Activated T-cell treated with anti-CD3 and anti-CD28 coated beads for 24 hours (primary cell): Measurements from ENCODE around the gene AP3B2.

Experiments used
- DNase-seq: peaks from one replicate; pipeline ENCODE4 v3.0.0-alpha.2; 2020; ENCODE audit warnings: low read depth

The AP3B2 gene

DNA sequence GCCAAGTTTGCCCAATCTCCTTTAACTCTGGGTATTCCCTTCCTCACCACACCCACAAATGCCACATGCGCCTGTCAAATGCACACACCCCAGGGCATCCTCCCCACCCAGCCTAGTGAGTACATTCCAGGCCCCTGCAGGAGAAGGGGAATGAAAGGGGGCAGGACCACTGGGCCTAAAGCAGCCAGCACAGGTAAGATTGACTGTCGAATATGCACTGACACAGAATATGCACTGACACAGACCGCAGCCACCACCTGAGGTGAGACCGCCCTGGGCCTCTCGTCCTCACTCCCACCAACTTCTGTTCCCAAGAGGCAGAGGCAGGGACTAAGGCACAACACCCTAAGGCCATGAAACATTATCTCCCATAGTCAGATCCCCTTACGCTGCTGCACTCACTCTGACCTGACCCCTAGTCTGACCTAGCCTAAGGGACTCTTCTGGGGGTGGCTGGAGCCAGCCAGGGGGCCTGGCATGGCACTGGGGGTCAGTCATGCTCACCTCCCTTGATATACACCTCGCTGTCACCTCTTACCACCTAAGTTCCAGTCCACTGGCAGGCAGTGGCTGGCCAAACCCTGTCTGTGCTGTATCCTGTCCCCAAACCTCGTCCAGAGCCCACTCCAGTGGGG is 10.8 kb downstream of the AP3B2 start:
- no peak for DNase-seq

- DNase-seq = no peak
Observed at GRCh38 chr15:82697735-82698407, 11.8 kb downstream of the AP3B2 start.

DNA sequence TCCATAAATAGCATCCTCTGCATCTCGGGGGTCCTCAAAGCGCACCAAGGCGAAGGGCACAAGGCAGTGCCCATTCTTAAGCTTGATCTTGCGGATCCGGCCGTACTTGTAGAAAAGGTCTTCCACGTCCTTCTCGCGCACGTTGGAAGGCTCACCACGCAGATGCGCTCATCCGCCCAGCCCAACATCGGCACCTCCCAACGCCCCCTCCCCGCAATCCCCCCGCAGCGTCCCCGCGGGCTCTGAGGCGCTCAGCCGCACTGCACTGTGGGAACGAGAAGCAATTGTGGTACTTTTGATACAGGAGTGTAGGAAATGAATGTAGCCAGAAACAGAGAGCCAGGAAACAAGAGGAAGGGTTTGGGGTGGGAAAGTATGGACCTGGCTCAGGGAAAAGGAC is 17.5 kb downstream of the AP3B2 start:
- DNase-seq = no peak

DNA sequence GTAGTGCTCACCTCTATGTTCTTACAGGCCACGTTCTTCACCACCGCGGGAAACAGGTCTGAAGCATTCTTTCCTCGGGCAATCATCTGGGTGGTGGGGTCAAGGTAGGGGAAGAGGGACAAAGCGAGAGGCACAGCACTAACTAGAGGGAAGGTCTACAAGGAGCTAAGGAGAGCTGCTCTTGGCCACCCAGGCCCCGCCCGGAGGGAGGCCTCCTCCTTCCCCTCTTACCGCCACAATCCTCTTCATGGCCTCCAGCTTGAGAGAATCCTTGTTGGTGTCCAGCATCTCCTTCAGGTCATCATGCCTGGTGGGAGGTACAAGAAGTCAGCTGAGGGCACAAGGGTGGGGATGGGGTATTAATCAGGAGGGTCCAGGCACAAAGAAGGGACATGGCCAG is 20.5 kb downstream of the AP3B2 start:
- DNase-seq = no peak

GRCh38 chr15:82688691-82689090 is 21.0 kb downstream of the AP3B2 start:
- DNase-seq = no peak

DNA sequence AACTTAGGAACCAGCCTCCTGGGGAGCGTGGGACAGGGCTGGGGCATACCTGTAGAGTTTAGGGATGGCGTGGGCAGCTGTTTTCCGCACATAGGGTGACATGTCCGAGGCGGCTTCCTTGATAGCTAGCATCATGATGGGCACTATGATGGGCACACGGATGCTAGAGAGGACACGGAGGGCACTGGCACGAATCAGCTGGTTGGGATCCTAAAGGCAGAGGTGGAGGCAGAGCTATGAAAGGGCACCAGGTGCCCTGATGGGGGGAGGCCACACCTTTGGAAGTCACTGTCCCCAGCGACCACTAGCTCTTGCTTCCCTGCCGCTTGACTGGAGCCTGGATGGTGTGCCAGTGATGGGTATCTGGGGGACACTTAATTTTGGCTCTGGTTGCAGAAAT is 28.3 kb downstream of the AP3B2 start:
- no peak for DNase-seq

DNA sequence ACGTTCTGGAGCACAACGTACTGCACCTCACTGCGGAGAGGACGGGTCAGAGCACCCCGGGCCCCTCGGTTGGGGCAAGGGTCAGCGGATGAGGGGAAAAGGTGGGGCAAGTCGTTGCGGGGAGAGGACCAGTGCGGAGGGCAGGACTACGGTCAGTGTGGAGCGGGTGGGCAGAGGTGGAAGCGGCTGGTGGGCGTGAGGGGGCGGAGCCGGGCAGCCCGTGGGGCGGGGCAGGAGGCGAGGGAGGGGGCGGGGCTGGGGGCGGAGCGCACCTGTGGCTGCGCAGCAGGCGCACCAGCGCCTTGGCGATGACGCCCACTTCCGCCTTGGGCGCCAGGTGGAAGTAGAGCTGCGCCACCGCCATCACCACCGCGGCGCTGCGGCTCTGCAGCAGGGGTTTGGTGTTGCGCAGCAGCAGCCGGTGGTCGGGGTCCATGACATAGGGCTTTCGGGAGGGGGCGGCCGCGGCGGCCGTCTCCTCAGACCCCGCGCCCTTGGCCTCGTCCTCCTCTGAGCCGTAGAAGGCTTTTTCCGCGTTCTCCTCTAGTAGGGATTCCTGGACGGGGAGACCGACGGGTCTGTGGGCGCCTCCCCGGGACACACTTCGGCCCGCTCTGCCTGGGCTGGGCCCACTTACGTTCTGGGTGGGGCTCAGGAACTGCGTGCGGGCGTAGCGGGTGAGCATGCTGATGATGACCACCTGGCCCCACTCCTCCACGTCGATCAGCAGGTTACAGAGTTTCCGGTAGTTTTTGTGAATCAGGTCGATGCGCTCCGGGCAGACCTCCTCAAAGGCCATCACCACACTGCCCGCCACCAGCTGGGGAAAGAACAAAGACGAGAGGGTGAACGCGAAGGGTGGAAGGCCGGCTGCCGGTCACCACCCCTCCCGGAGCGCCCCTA is 29.2 kb downstream of the AP3B2 start:
- peak; percentile 64 for DNase-seq

DNA sequence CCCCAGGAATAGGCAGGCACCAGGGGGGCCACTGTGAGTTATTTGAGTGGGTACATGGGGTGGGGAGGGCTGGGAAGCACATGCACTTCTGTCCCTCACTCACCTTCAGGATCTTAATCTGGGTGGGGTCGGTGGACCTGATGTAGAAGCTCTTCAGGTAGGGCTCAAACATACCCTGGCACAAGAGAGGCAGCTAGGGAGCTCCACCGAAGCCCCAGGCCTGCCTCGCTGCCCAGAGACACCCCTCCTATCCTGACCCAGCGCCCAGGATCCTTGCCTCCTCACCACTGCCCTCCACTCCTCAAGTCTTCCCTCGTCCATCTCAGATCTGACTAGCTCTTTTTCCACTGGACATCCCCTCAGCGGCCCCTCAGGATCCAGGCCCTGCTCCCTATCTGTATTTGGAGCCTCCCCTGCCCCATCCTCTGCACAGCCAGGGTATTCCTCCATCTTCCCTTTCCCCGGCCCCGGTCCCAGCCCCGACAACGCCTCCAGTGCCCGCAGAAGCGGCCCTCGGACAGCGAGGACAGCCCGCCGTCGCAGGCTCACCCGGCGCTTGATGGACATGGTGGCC is 30.0 kb downstream of the AP3B2 start:
- no peak for DNase-seq

GRCh38 chr15:82677720-82678323 is 31.9 kb downstream of the AP3B2 start:
- DNase-seq = no peak

DNA sequence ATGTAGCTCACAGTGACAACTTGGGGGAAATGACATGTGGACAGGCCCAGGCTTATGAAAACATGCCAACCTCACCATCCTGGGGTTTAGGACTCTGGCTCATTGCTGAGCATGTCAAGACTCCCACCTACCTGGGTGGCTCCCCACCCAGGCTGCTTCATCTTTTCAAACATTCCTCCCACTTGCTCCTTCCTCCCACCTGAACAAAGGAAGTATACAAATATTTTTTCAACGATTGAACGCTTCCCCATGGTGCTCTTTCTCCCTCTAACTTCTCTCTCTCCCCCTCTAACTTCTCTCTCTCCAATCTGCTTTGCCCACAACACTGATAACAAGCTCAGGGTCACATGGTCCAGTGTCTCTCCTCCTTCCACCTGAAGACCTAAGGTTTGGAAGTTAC is 34.8 kb downstream of the AP3B2 start:
- DNase-seq = no peak

GRCh38 chr15:82670699-82671098 is 39.0 kb downstream of the AP3B2 start:
- DNase-seq = no peak

DNA sequence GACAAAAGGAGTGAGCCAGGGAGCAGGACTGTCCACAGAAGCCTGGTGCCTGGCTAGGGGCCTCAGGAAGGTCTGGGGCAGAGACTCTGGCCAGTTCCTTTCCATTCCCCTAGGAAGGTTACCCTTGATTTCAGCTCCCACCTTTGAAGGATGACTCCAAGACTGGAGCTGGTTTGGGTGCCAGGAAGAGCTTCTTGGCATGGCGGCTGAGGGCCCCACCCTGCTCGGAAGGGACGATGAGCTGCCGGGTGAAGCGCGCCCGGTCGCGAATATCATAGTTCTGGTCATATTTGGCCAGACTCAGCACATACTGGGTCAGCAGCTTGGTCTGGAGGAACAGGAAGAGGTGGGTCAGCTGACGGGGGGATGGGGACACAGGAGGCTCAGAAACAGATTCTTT is 43.1 kb downstream of the AP3B2 start:
- no peak for DNase-seq

DNA sequence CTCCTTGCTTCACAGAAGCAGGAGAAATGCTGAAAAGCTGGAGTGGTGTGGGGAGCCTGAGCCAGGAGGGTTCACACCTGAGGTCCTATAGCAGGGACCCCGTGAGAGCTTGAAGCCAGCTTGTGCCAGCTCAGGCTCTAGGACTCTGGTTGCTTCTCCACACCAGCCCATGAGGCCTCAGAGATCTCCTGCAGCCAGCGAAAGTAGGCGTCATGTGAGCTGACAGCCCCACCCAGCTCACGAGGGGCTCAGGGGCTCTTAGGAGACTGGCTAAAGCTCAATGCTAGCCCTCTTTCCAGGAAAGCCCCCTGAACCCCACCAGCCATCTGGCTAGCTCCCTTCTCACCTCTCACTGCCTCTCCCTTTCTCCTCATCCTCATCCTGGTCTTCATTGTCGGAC is 45.7 kb downstream of the AP3B2 start:
- no peak for DNase-seq

- peak; percentile 11 for DNase-seq
Observed at GRCh38 chr15:82663186-82663600, 46.5 kb downstream of the AP3B2 start.

DNA sequence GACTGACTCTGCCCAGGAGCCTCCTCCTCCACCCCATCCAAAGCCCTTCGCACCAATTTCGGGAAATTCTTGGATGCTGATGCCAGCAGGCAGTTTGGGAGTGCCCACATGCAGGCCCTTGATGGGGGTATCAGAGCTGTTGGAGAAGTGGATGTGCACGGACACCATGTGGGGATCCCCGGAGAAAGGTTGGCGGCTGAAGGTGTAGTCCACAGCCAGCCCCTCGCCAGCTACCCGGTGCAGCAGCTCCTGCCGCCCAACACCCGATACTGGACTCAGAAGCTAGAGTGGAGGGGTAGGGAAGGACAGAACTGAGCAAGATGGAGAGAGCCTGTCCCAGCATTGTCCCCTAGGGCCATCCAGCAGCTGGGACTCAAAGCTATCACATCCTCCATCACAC is 47.0 kb downstream of the AP3B2 start:
- DNase-seq = no peak

GRCh38 chr15:82660378-82660777 is 49.3 kb downstream of the AP3B2 start:
- DNase-seq = no peak

DNA sequence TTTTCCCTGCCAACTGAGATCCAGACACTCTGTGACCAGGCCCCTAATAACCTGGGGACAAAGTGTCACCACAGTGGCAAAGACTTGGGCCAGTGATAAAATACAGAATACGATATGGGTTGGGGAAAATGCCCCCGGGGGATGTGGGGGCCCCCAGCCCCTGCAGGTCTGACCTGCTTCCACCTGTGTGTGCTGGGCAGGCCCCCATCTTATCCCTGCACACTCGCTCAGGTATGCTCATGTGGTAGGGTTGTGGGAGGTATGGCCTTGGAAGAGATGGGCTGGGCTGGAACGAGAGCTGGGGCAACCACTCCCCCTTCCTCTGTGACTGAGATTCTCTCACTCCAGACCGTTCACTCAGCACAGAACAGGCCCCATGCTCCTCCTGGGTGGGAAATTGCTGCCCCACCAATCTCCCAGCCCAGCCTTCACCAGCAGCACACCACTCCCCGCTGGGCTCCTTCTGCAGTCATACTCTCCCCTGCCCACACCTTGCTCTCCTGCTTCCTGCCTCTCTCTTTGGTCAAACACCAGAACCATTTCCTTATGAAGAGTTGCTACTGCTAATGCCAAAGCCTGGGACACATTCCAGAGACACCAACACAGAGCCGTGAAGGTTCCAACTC is 52.9 kb downstream of the AP3B2 start:
- no peak for DNase-seq

DNA sequence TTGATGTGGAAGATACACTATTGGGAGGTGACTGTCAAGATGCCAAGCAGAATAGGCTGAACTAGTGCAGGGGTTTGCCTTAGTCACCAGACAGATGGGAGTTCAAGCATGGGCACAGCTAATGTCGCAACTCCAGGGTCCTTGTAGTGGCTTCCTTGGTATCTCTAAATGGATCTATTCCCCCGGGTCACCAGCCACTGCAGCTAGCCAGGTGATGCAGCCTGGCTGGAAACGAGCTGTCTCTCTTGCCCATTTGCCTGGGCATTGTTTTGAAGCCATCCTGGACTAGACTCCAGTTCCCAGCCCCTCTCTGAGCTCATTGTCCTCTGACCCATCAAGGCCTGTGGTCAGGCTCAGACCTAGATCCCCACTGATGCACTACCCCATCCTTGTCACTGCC is 54.1 kb downstream of the AP3B2 start:
- DNase-seq = no peak

GRCh38 chr15:82653483-82654168 is 56.0 kb downstream of the AP3B2 start:
- DNase-seq = no peak

GRCh38 chr15:82651708-82652107 is 58.0 kb downstream of the AP3B2 start:
- DNase-seq = no peak

DNA sequence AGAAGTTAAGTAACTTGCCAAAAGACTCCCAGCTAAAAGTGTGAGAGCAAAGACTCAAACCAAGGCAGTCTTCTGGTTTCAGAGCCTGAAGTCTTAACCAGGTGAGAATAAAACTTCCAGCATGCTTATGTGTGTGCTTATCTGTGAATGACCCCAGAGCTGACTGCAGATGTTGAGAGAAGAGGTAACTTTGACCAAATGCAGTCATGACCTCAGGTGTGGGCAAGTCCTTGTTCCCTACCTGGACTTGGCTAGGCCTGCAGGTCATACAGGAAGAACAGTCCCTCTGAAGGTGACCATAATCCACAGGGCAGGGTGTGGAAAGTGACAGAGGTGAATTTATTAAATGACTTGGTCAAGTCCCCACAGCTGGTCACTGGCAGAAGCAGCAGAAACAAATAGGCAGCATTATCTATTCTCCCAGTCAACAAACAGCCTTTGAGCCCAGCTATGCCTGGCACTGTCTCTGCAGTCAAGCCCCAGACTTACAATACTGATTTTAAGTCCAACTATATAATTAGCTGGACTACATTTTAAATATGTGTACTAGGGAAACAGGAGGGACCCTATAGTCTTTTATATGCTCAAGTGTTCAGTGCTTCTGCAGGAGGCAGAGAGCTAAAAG is 59.5 kb downstream of the AP3B2 start:
- no peak for DNase-seq
